Prostate gland (tissue), 2 donors: ENCODE results near the gene SLC45A2.

Experiments used
- CTCF ChIP-seq, 4 experiments: fragments of 200-600 bp in 2 of 4; fragments of 450-650 bp in 2 of 4; sonication (generic) in 2 of 4; IDR thresholded peaks; 1 replicate in 3 of 4; 2 replicates in 1 of 4; pipeline ENCODE4 v1.5.1; 2016 to 2019; ENCODE audit warnings: antibody characterized with exemption in 4 of 4, mild to moderate bottlenecking in 2 of 4, moderate library complexity in 2 of 4
- POLR2A ChIP-seq: fragments of 450-650 bp; IDR thresholded peaks from one replicate; pipeline ENCODE4 v1.6.1; 2016; ENCODE audit warnings: antibody characterized with exemption, mild to moderate bottlenecking
- POLR2AphosphoS5 ChIP-seq: sonication (generic); formaldehyde crosslinking; IDR thresholded peaks from one replicate; pipeline ENCODE4 v1.6.1; 2017; ENCODE audit warnings: antibody characterized with exemption

GRCh38 chr5:33981408-33982162 lies 2.9 kb downstream of the SLC45A2 start:
- TF ChIP-seq POLR2AphosphoS5: no peak
- TF ChIP-seq POLR2A: no peak
- no peak for TF ChIP-seq CTCF (IDR thresholded peaks at IDR 0.05)
